H9 (cell line): Measurements from ENCODE around the gene ANAPC15. TPM values are rescaled to one million over a fixed set of nuclear protein-coding genes. Genes with fewer than 3 reads are reported as not detected.

Experiments used
- DNase-seq: peaks from one replicate; pipeline ENCODE4 v3.0.0-alpha.2; 2017
- H2AFZ ChIP-seq: one replicate; pipeline ENCODE4 v1.6.1; 2013; ENCODE audit warnings: mild to moderate bottlenecking, low read length, control low read depth, moderate library complexity
- H2AK5ac ChIP-seq: 2 replicates; pipeline ENCODE4 v1.6.1; 2013; ENCODE audit warnings: low read length, control low read depth, mixed read lengths; ENCODE audit not compliant: insufficient read length
- H2BK120ac ChIP-seq: one replicate; pipeline ENCODE4 v1.6.1; 2013; ENCODE audit warnings: low read depth, mild to moderate bottlenecking, low read length, control low read depth, inconsistent platforms; ENCODE audit not compliant: poor library complexity, severe bottlenecking
- H2BK12ac ChIP-seq: 2 replicates; pipeline ENCODE4 v1.6.1; 2013; ENCODE audit warnings: low read length, control low read depth, mixed read lengths, low read depth; ENCODE audit not compliant: insufficient read length
- H2BK15ac ChIP-seq: 2 replicates; pipeline ENCODE4 v1.6.1; 2013; ENCODE audit warnings: low read depth, low read length, control low read depth
- H2BK20ac ChIP-seq: one replicate; pipeline ENCODE4 v1.6.1; 2013; ENCODE audit warnings: low read depth, mild to moderate bottlenecking, low read length, control low read depth, inconsistent platforms; ENCODE audit not compliant: poor library complexity, severe bottlenecking
- H2BK5ac ChIP-seq: 2 replicates; pipeline ENCODE4 v1.6.1; 2013; ENCODE audit warnings: low read length, control low read depth, mixed read lengths; ENCODE audit not compliant: insufficient read length
- H3K14ac ChIP-seq: 2 replicates; pipeline ENCODE4 v1.6.1; 2013; ENCODE audit warnings: low read length, control low read depth; ENCODE audit not compliant: insufficient read depth
- H3K18ac ChIP-seq: 2 replicates; pipeline ENCODE4 v1.6.1; 2013; ENCODE audit warnings: low read depth, mild to moderate bottlenecking, mixed read lengths, low read length, control low read depth; ENCODE audit not compliant: insufficient read length
- H3K23ac ChIP-seq: 2 replicates; pipeline ENCODE4 v1.6.1; 2013; ENCODE audit warnings: low read length, control low read depth, mixed read lengths, low read depth; ENCODE audit not compliant: insufficient read length
- H3K23me2 ChIP-seq: 2 replicates; pipeline ENCODE4 v1.6.1; 2013; ENCODE audit warnings: low read depth, mild to moderate bottlenecking, mixed read lengths, low read length, control low read depth; ENCODE audit not compliant: insufficient read length, poor library complexity, severe bottlenecking
- H3K27ac ChIP-seq: 2 replicates; pipeline ENCODE4 v1.5.1; 2013; ENCODE audit warnings: low read length, control low read depth, mixed read lengths, low read depth; ENCODE audit not compliant: insufficient read length
- H3K27me3 ChIP-seq: 2 replicates; pipeline ENCODE4 v1.6.1; 2013; ENCODE audit warnings: low read length, control low read depth, inconsistent platforms; ENCODE audit not compliant: insufficient read depth
- H3K4ac ChIP-seq: 2 replicates; pipeline ENCODE4 v1.6.1; 2013; ENCODE audit warnings: low read depth, mild to moderate bottlenecking, control low read depth, inconsistent platforms, low read length, moderate library complexity
- H3K4me1 ChIP-seq: 2 replicates; pipeline ENCODE4 v1.6.1; 2013; ENCODE audit warnings: low read length, control low read depth, inconsistent platforms; ENCODE audit not compliant: insufficient read depth
- H3K4me2 ChIP-seq: 2 replicates; pipeline ENCODE4 v1.6.1; 2013; ENCODE audit warnings: low read length, control low read depth, mixed read lengths; ENCODE audit not compliant: insufficient read length, insufficient read depth
- H3K56ac ChIP-seq: 2 replicates; pipeline ENCODE4 v1.6.1; 2013; ENCODE audit warnings: low read depth, mild to moderate bottlenecking, mixed read lengths, low read length, control low read depth; ENCODE audit not compliant: insufficient read length
- H3K79me1 ChIP-seq: 2 replicates; pipeline ENCODE4 v1.6.1; 2013; ENCODE audit warnings: low read depth, mild to moderate bottlenecking, moderate library complexity, low read length, control low read depth, inconsistent platforms; ENCODE audit not compliant: insufficient read depth, poor library complexity, severe bottlenecking
- H3K79me2 ChIP-seq: 2 replicates; pipeline ENCODE4 v1.6.1; 2013; ENCODE audit warnings: low read length, control low read depth, inconsistent platforms; ENCODE audit not compliant: insufficient read depth
- H3K9ac ChIP-seq: 2 replicates; pipeline ENCODE4 v1.6.1; 2013; ENCODE audit warnings: low read length, control low read depth, mixed read lengths; ENCODE audit not compliant: insufficient read length; ENCODE audit errors: extremely low read depth
- H3K9me3 ChIP-seq: one replicate; pipeline ENCODE4 v1.6.1; 2013; ENCODE audit warnings: low read depth, low read length, inconsistent platforms; ENCODE audit not compliant: control insufficient read depth
- H3T11ph ChIP-seq: one replicate; pipeline ENCODE4 v1.6.1; 2013; ENCODE audit warnings: mild to moderate bottlenecking, low read length, control low read depth, inconsistent platforms
- H4K20me1 ChIP-seq: one replicate; pipeline ENCODE4 v1.6.1; 2013; ENCODE audit not compliant: control insufficient read depth, insufficient read length, insufficient read depth
- H4K5ac ChIP-seq: 2 replicates; pipeline ENCODE4 v1.6.1; 2013; ENCODE audit warnings: low read depth, mild to moderate bottlenecking, mixed read lengths, low read length, control low read depth; ENCODE audit not compliant: insufficient read length
- H4K8ac ChIP-seq: replicated peaks from 2 replicates; pipeline ENCODE4 v1.6.1; 2013; ENCODE audit warnings: low read length, control low read depth, mixed read lengths, low read depth; ENCODE audit not compliant: insufficient read length
- H4K91ac ChIP-seq: 2 replicates; pipeline ENCODE4 v1.6.1; 2013; ENCODE audit warnings: low read depth, mild to moderate bottlenecking, moderate library complexity, mixed read lengths, low read length, control low read depth; ENCODE audit not compliant: insufficient read length
- H3K27ac Mint-ChIP-seq, 3 experiments: 2 replicates in 2 of 3; 3 replicates in 1 of 3; pipeline ENCODE4 v1.8.0; 2020 to 2021; ENCODE audit warnings: mixed read lengths in 3 of 3, mild to moderate bottlenecking in 1 of 3, moderate library complexity in 1 of 3
- H3K27me3 Mint-ChIP-seq: 2 replicates; pipeline ENCODE4 v1.8.0; 2021; ENCODE audit warnings: low read depth, mild to moderate bottlenecking, moderate library complexity, mixed read lengths
- H3K36me3 Mint-ChIP-seq, 3 experiments: 2 replicates in 2 of 3; 3 replicates in 1 of 3; pipeline ENCODE4 v1.8.0; 2020 to 2021; ENCODE audit warnings: low read depth in 3 of 3, mixed read lengths in 3 of 3; ENCODE audit not compliant: insufficient read depth in 1 of 3
- H3K4me1 Mint-ChIP-seq, 2 experiments: 2 replicates each; pipeline ENCODE4 v1.8.0; 2020; ENCODE audit warnings: mixed read lengths in 2 of 2
- H3K4me3 Mint-ChIP-seq, 2 experiments: 2 replicates in 1 of 2; 3 replicates in 1 of 2; pipeline ENCODE4 v1.8.0; 2020 to 2021; ENCODE audit warnings: mild to moderate bottlenecking in 2 of 2, mixed read lengths in 2 of 2, moderate library complexity in 1 of 2
- H3K9me3 Mint-ChIP-seq, 2 experiments: 2 replicates in 1 of 2; 3 replicates in 1 of 2; pipeline ENCODE4 v1.8.0; 2020; ENCODE audit warnings: mild to moderate bottlenecking in 2 of 2, mixed read lengths in 2 of 2, moderate library complexity in 1 of 2
- CTCF ChIP-seq: fragments of 200-600 bp; sonication (generic); conservative IDR thresholded peaks from 3 replicates; pipeline ENCODE4 v1.8.0; 2021; ENCODE audit warnings: antibody characterized with exemption, mild to moderate bottlenecking
- WGBS: extraction: QIAGEN DNeasy Blood & Tissue Kit; methylation state at CpG from one replicate; pipeline ENCODE4 v1.1.7; 2013; ENCODE audit warnings: missing lambda C conversion rate, low lambda C conversion rate, mixed read lengths; ENCODE audit not compliant: insufficient read length; ENCODE audit errors: extremely low coverage; 5-methylcytosine and 5-hydroxymethylcytosine counted together
- total RNA-seq: library from RNA; stranded (reverse); gene quantifications from 2 replicates; pipeline ENCODE4 v1.2.1, GENCODE V29; 2021

ANAPC15 gene
- total RNA-seq, 1 experiment from 2014 or later: 72.6 TPM

GRCh38 chr11:72141066-72141465 is 28.6 kb upstream of the ANAPC15 start:
- Histone ChIP-seq H3K4me1 (no peaks in the 10 kb centered on the region; the same call in none of the 2 replicates), H4K20me1 (no peaks in the 10 kb centered on the region), H3K9me3 (no peaks in the 10 kb centered on the region), H2BK5ac (no peak overlapping the region), H3K23me2 (no peaks in the 10 kb centered on the region), H2AK5ac (no peak overlapping the region), H3K56ac (no peak overlapping the region), H3K27ac (no peak overlapping the region), H3K23ac (no peak overlapping the region), H3K79me2 (no peaks in the 10 kb centered on the region), H3K9ac (no peak overlapping the region), H2BK12ac (no peak overlapping the region), H2AFZ (no peak overlapping the region), H4K91ac (no peak overlapping the region), H3K18ac (no peak overlapping the region), H2BK20ac (no peak overlapping the region), H2BK15ac (no peak overlapping the region), H3K4me2 (no peak overlapping the region), H3K27me3 (no peaks in the 10 kb centered on the region), H3K4ac (no peak overlapping the region), H2BK120ac (no peak overlapping the region), H3K79me1 (no peaks in the 10 kb centered on the region), H3K14ac (no peak overlapping the region), H3T11ph (no peak overlapping the region), H4K8ac (no peak overlapping the region), H4K5ac (no peak overlapping the region)
- peaks cover 13% of the 10 kb centered on the region for H3K27me3 Mint-ChIP-seq
- no peak overlapping the region for H3K4me3 Mint-ChIP-seq
- no peaks in the 10 kb centered on the region; a peak in 1 of 5 replicates for H3K9me3 Mint-ChIP-seq
- no CpG with 5 or more reads among the region's 3 CpGs for WGBS
- no peaks in the 10 kb centered on the region for H3K36me3 Mint-ChIP-seq
- DNase-seq: no peak
- peaks cover 3 to 5% of the 10 kb centered on the region in 2 experiments; a peak in 3 of 4 replicates for H3K4me1 Mint-ChIP-seq
- TF ChIP-seq CTCF: no peak
- no peak overlapping the region for H3K27ac Mint-ChIP-seq
